GM23338 (cell line): ENCODE data around the gene EEF2. TPM values are rescaled to one million over a fixed set of nuclear protein-coding genes. Genes with fewer than 3 reads are reported as not detected.

Source experiments
- ATAC-seq: fragments of 200-7000 bp; cut with Tn5 transposase; 3 replicates; pipeline ENCODE4 v1.9.1; 2020
- DNase-seq: peaks from one replicate; pipeline ENCODE4 v3.0.0-alpha.2; 2015; ENCODE audit warnings: low spot score
- H2AFZ ChIP-seq: fragments of 200-600 bp; sonication (generic); 2 replicates; pipeline ENCODE4 v1.8.0; 2016; ENCODE audit warnings: antibody characterized with exemption, mild to moderate bottlenecking, moderate library complexity
- H3F3A ChIP-seq: fragments of 200-600 bp; sonication (generic); replicated peaks from 2 replicates; pipeline ENCODE4 v1.8.0; 2017; ENCODE audit warnings: antibody characterized with exemption, mixed run types, low read depth
- H3K27ac ChIP-seq: fragments of 200-600 bp; sonication (generic); 2 replicates; pipeline ENCODE4 v1.6.1; 2016; ENCODE audit warnings: low read depth
- H3K27me3 ChIP-seq: fragments of 200-600 bp; sonication (generic); 2 replicates; pipeline ENCODE4 v1.8.0; 2016; ENCODE audit warnings: mild to moderate bottlenecking, mixed run types, moderate library complexity; ENCODE audit not compliant: insufficient read depth
- H3K36me3 ChIP-seq: fragments of 200-600 bp; sonication (generic); 2 replicates; pipeline ENCODE4 v1.8.0; 2016; ENCODE audit warnings: mild to moderate bottlenecking; ENCODE audit not compliant: insufficient read depth
- H3K4me1 ChIP-seq: fragments of 200-600 bp; sonication (generic); 2 replicates; pipeline ENCODE4 v1.8.0; 2016; ENCODE audit warnings: mild to moderate bottlenecking, moderate library complexity; ENCODE audit not compliant: insufficient read depth
- H3K4me2 ChIP-seq: fragments of 200-600 bp; sonication (generic); 2 replicates; pipeline ENCODE4 v1.7.1; 2017; ENCODE audit warnings: mixed run types
- H3K4me3 ChIP-seq: fragments of 200-600 bp; sonication (generic); 2 replicates; pipeline ENCODE4 v1.6.1; 2016; ENCODE audit warnings: mixed run types
- H3K79me2 ChIP-seq: fragments of 200-600 bp; sonication (generic); replicated peaks from 2 replicates; pipeline ENCODE4 v1.8.0; 2017; ENCODE audit warnings: mild to moderate bottlenecking; ENCODE audit not compliant: insufficient read depth
- H3K9me2 ChIP-seq: fragments of 200-600 bp; sonication (generic); 2 replicates; pipeline ENCODE4 v1.8.0; 2017; ENCODE audit not compliant: insufficient read depth
- H4K20me1 ChIP-seq: fragments of 200-600 bp; sonication (generic); replicated peaks from 2 replicates; pipeline ENCODE4 v1.8.0; 2017; ENCODE audit warnings: mild to moderate bottlenecking; ENCODE audit not compliant: insufficient read depth
- H3K27ac Mint-ChIP-seq: 2 replicates; pipeline ENCODE4 v1.8.0; 2020; ENCODE audit warnings: inconsistent platforms, mild to moderate bottlenecking, moderate library complexity, mixed read lengths
- H3K27me3 Mint-ChIP-seq: 3 replicates; pipeline ENCODE4 v1.8.0; 2022; ENCODE audit warnings: low read depth, mild to moderate bottlenecking, moderate library complexity, mixed read lengths, inconsistent platforms; ENCODE audit not compliant: insufficient read depth, poor library complexity
- H3K36me3 Mint-ChIP-seq: 3 replicates; pipeline ENCODE4 v1.8.0; 2021; ENCODE audit warnings: low read depth, mild to moderate bottlenecking, inconsistent platforms, moderate library complexity, mixed read lengths
- H3K4me1 Mint-ChIP-seq: 3 replicates; pipeline ENCODE4 v1.8.0; 2020; ENCODE audit warnings: mild to moderate bottlenecking, inconsistent platforms, mixed read lengths
- H3K4me3 Mint-ChIP-seq: 3 replicates; pipeline ENCODE4 v1.8.0; 2021; ENCODE audit warnings: moderate library complexity, mild to moderate bottlenecking, inconsistent platforms, mixed read lengths
- H3K9me3 Mint-ChIP-seq: 3 replicates; pipeline ENCODE4 v1.8.0; 2020; ENCODE audit warnings: moderate library complexity, mild to moderate bottlenecking, inconsistent platforms, mixed read lengths
- CREB1 ChIP-seq: fragments of 250-450 bp; sonication (Bioruptor Pico); IDR thresholded peaks from 2 replicates; pipeline ENCODE4 v1.5.0; 2020; ENCODE audit warnings: low read depth, mild to moderate bottlenecking, moderate library complexity
- EZH2 ChIP-seq: fragments of 200-600 bp; sonication (generic); IDR thresholded peaks from one replicate; pipeline ENCODE4 v1.8.0; 2017; ENCODE audit warnings: antibody characterized with exemption, mild to moderate bottlenecking, low read depth; ENCODE audit not compliant: unreplicated experiment
- EZH2phosphoT487 ChIP-seq: fragments of 200-600 bp; sonication (generic); IDR thresholded peaks from one replicate; pipeline ENCODE4 v1.8.1; 2018; ENCODE audit warnings: antibody characterized with exemption; ENCODE audit not compliant: unreplicated experiment
- JUNB ChIP-seq: IDR thresholded peaks from one replicate; pipeline ENCODE4 v1.6.1; 2016; ENCODE audit warnings: antibody characterized with exemption; ENCODE audit not compliant: unreplicated experiment
- NANOG ChIP-seq: IDR thresholded peaks from 2 replicates; pipeline ENCODE4 v1.6.1; 2016; ENCODE audit warnings: antibody characterized with exemption, borderline replicate concordance
- POLR2AphosphoS5 ChIP-seq: IDR thresholded peaks from 2 replicates; pipeline ENCODE4 v1.6.1; 2016; ENCODE audit warnings: antibody characterized with exemption, low read depth
- STAT1 ChIP-seq: IDR thresholded peaks from one replicate; pipeline ENCODE4 v1.6.1; 2016; ENCODE audit warnings: antibody characterized with exemption; ENCODE audit not compliant: unreplicated experiment
- ZNF331 ChIP-seq: fragments of 250-450 bp; sonication (Bioruptor Pico); IDR thresholded peaks from 2 replicates; pipeline ENCODE4 v1.5.0; 2020; ENCODE audit warnings: low read depth, mild to moderate bottlenecking, moderate library complexity
- ZNF462 ChIP-seq: fragments of 250-450 bp; sonication (Bioruptor Pico); IDR thresholded peaks from 2 replicates; pipeline ENCODE4 v1.5.0; 2020; ENCODE audit warnings: mild to moderate bottlenecking, moderate library complexity
- polyA plus RNA-seq: library from polyadenylated mRNA; unstranded; fragments of >200 nt; fragmentation: Nextera tagmentation; extraction: Ambion mirVana; gene quantifications from 2 replicates; pipeline ENCODE4 v1.2.1, GENCODE V29; 2016
- total RNA-seq: library from RNA; depleted of rRNA; stranded (reverse); fragments of >200 nt; shearing (Covaris generic); gene quantifications from 2 replicates; pipeline ENCODE4 v1.2.3, GENCODE V29; 2014
- TF ChIP-seq, protein P1 (sequence below): IDR thresholded peaks from one replicate; pipeline ENCODE4 v1.6.1; 2018; ENCODE audit warnings: antibody characterized with exemption; ENCODE audit not compliant: unreplicated experiment
- TF ChIP-seq, protein P2 (sequence below): IDR thresholded peaks from 2 replicates; pipeline ENCODE4 v1.6.1; 2016; ENCODE audit warnings: antibody characterized with exemption

The EEF2 gene
- total and polyA plus RNA-seq, 2 experiments from 2014 or later = 772 to 2,987 TPM

GRCh38 chr19:3959766-3960131 lies 25.5 kb downstream of the EEF2 start:
- no peaks in the 10 kb centered on the region for H3K9me2 ChIP-seq
- H3K9me3 Mint-ChIP-seq = no peaks in the 10 kb centered on the region
- no peak overlapping the region for H3K27ac Mint-ChIP-seq
- H3K27me3 ChIP-seq = no peaks in the 10 kb centered on the region
- H3K4me2 ChIP-seq = no peak overlapping the region
- no peak for DNase-seq
- no peaks in the 10 kb centered on the region for H3F3A ChIP-seq
- H3K79me2 ChIP-seq = no peaks in the 10 kb centered on the region
- peaks cover 17% of the 10 kb centered on the region for H3K27me3 Mint-ChIP-seq
- no peaks in the 10 kb centered on the region for H3K4me1 Mint-ChIP-seq
- peaks cover 50% of the 10 kb centered on the region for H3K36me3 Mint-ChIP-seq
- no peaks in the 10 kb centered on the region for H3K4me1 ChIP-seq
- H2AFZ ChIP-seq = no peak overlapping the region
- no peak overlapping the region for H3K4me3 Mint-ChIP-seq
- no peaks in the 10 kb centered on the region; the same call in 1 of the 2 replicates for H4K20me1 ChIP-seq
- TF ChIP-seq STAT1 = no peak
- TF ChIP-seq EZH2 = no peak
- no peak for TF ChIP-seq JUNB
- no peak for TF ChIP-seq ZNF462 (CRISPR knock-in tag)
- no peak for TF ChIP-seq POLR2AphosphoS5
- TF ChIP-seq, protein P1, sequence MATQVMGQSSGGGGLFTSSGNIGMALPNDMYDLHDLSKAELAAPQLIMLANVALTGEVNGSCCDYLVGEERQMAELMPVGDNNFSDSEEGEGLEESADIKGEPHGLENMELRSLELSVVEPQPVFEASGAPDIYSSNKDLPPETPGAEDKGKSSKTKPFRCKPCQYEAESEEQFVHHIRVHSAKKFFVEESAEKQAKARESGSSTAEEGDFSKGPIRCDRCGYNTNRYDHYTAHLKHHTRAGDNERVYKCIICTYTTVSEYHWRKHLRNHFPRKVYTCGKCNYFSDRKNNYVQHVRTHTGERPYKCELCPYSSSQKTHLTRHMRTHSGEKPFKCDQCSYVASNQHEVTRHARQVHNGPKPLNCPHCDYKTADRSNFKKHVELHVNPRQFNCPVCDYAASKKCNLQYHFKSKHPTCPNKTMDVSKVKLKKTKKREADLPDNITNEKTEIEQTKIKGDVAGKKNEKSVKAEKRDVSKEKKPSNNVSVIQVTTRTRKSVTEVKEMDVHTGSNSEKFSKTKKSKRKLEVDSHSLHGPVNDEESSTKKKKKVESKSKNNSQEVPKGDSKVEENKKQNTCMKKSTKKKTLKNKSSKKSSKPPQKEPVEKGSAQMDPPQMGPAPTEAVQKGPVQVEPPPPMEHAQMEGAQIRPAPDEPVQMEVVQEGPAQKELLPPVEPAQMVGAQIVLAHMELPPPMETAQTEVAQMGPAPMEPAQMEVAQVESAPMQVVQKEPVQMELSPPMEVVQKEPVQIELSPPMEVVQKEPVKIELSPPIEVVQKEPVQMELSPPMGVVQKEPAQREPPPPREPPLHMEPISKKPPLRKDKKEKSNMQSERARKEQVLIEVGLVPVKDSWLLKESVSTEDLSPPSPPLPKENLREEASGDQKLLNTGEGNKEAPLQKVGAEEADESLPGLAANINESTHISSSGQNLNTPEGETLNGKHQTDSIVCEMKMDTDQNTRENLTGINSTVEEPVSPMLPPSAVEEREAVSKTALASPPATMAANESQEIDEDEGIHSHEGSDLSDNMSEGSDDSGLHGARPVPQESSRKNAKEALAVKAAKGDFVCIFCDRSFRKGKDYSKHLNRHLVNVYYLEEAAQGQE = no peak
- TF ChIP-seq ZNF331 (CRISPR knock-in tag) = no peak
- TF ChIP-seq NANOG = no peak
- no peak for TF ChIP-seq CREB1 (CRISPR knock-in tag)
- TF ChIP-seq, protein P2, sequence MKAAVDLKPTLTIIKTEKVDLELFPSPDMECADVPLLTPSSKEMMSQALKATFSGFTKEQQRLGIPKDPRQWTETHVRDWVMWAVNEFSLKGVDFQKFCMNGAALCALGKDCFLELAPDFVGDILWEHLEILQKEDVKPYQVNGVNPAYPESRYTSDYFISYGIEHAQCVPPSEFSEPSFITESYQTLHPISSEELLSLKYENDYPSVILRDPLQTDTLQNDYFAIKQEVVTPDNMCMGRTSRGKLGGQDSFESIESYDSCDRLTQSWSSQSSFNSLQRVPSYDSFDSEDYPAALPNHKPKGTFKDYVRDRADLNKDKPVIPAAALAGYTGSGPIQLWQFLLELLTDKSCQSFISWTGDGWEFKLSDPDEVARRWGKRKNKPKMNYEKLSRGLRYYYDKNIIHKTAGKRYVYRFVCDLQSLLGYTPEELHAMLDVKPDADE = no peak
- no peak for TF ChIP-seq EZH2phosphoT487
- no peak overlapping the region; the same call in 1 of the 2 replicates for H3K27ac ChIP-seq
- H3K36me3 ChIP-seq = peaks cover 11% of the 10 kb centered on the region; the same call in 1 of the 2 replicates
- H3K4me3 ChIP-seq = no peak overlapping the region
- ATAC-seq = no peak
